ES-I3 (cell line): ENCODE results near the gene OR4F17.
"Not testable (repeated sequence)": the region's sequence is repeated elsewhere in the genome, so short reads cannot be mapped to it uniquely, and the experiment has no call there.

Experiments
- H3K36me3 ChIP-seq: 2 replicates; pipeline ENCODE4 v1.6.1; 2013; ENCODE audit warnings: mild to moderate bottlenecking, low read length, control low read depth, moderate library complexity; ENCODE audit not compliant: insufficient read depth
- H3K4me1 ChIP-seq: 2 replicates; pipeline ENCODE4 v1.6.1; 2013; ENCODE audit warnings: mild to moderate bottlenecking, control low read depth, low read length; ENCODE audit not compliant: insufficient read depth
- H3K9ac ChIP-seq: 2 replicates; pipeline ENCODE4 v1.6.1; 2013; ENCODE audit warnings: low read depth, mild to moderate bottlenecking, low read length, moderate library complexity
- H3K9me3 ChIP-seq: 2 replicates; pipeline ENCODE4 v1.6.1; 2013; ENCODE audit warnings: mild to moderate bottlenecking, low read length, moderate library complexity; ENCODE audit not compliant: control insufficient read depth, insufficient read depth

The OR4F17 gene

DNA sequence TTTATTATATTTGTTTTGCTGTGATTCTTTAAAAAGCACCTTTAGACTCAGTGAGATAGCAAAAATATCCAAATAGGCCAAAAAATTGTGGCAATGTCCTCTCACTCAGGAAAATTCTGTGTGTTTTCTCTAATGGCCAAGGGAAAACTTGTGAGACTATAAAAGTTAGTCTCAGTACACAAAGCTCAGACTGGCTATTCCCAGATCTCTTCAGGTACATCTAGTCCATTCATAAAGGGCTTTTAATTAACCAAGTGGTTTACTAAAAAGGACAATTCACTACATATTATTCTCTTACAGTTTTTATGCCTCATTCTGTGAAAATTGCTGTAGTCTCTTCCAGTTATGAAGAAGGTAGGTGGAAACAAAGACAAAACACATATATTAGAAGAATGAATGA lies at the start of gene OR4F17:
TSS of gene OR4F17 (plus strand) at position 301 of the 400 bp plus-strand sequence. CDS start 3,575 bp downstream, outside the sequence.
- not testable (repeated sequence) for H3K9me3 ChIP-seq, H3K36me3 ChIP-seq, H3K4me1 ChIP-seq, H3K9ac ChIP-seq

DNA sequence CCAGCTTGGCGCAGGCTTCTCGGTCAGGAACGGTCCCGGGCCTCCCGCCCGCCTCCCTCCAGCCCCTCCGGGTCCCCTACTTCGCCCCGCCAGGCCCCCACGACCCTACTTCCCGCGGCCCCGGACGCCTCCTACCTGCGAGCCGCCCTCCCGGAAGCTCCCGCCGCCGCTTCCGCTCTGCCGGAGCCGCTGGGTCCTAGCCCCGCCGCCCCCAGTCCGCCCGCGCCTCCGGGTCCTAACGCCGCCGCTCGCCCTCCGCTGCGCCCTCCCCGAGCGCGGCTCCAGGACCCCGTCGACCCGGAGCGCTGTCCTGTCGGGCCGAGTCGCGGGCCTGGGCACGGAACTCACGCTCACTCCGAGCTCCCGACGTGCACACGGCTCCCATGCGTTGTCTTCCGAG lies 36.1 kb upstream of the OR4F17 start:
- not testable (repeated sequence) for H3K36me3 ChIP-seq, H3K4me1 ChIP-seq, H3K9ac ChIP-seq, H3K9me3 ChIP-seq

DNA sequence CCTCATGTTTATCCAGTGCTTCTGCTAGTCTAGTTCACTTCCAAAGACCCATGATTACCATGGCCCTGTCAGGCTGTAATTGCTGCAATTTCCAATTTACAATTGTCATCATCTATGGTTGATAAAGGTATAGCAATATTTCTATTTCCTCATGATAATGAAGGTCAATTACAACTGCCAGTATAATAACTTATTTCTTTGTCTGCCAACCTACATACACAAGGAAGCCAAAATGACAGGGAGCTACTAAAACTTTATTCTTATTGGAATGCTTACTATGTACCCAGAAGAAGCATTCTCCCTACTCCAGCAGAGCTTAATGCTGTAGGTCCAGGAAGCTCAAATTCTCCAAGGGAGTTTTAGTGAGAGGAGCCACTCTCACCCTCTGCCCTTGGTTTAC lies 24.0 kb upstream of the OR4F17 start:
- H3K9me3 ChIP-seq, H3K9ac ChIP-seq: not testable (repeated sequence)

GRCh38 chr19:83626-84025 lies 23.3 kb upstream of the OR4F17 start:
- not testable (repeated sequence) for H3K36me3 ChIP-seq, H3K9ac ChIP-seq, H3K9me3 ChIP-seq, H3K4me1 ChIP-seq

More for the DNA sequence above, 24.0 kb upstream of the OR4F17 start:
- H3K4me1 ChIP-seq, H3K36me3 ChIP-seq: not testable (repeated sequence)

DNA sequence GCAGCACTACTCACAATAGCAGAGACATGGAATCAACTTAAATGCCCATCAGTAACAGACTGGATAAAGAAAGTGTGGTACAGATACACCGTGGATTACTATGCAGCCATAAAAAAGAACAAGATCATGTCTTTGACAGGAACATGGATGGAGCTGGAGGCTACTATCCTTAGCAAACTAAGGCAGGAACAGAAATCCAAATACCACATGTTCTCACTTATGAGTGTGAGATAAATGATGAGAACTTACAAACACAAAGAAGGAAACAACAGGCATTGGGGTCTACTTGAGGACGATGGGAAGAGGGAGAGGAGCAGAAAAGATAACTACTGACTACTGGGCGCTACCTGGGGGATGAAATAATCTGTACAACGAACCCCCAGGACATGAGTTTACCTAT lies 16.2 kb upstream of the OR4F17 start:
- not testable (repeated sequence) for H3K9me3 ChIP-seq, H3K9ac ChIP-seq, H3K36me3 ChIP-seq, H3K4me1 ChIP-seq

GRCh38 chr19:94794-95193 lies 12.1 kb upstream of the OR4F17 start:
- H3K9ac ChIP-seq, H3K36me3 ChIP-seq, H3K9me3 ChIP-seq, H3K4me1 ChIP-seq: not testable (repeated sequence)

DNA sequence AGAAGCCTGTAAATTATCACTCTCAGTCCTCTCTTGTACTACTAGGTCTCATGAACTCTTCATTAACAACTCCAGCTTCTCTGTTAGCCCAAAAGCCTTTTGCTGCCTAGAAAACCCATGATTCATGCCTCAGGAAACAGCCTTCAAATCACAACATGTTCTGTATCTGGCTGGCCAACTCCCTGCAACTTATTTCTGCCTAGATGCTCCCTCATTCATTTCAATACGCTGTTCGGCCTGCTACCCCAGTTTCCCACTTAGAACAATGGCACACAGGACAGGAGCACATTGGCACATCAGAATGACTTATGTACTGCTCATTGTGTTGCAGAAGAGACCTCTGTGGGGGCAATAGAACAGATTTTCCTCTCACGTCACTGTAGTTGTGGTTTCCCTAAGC lies 9.3 kb upstream of the OR4F17 start:
- not testable (repeated sequence) for H3K4me1 ChIP-seq, H3K9me3 ChIP-seq, H3K9ac ChIP-seq, H3K36me3 ChIP-seq

GRCh38 chr19:120443-121140 lies 13.7 kb downstream of the OR4F17 start:
- not testable (repeated sequence) for H3K9ac ChIP-seq, H3K36me3 ChIP-seq, H3K4me1 ChIP-seq, H3K9me3 ChIP-seq
